Heart right ventricle (tissue), 16 donors: ENCODE measurements around the gene RAD51. TPM values are rescaled to one million over a fixed set of nuclear protein-coding genes. Genes with fewer than 3 reads are reported as not detected.

Source experiments
- ATAC-seq, 8 donors: fragments of 200-7000 bp; cut with Tn5 transposase; one replicate each; pipeline ENCODE4 v1.9.1; 2020; ENCODE audit warnings: mild to moderate bottlenecking in 8 of 8, moderate library complexity in 8 of 8, moderate number of reproducible peaks in 1 of 8
- DNase-seq, 2 donors: peaks; one replicate each; pipeline ENCODE4 v3.0.0-alpha.2; 2020
- H3K27ac ChIP-seq, 10 donors: fragments of 200-600 bp; sonication (generic) in 2 of 10; one replicate each; pipeline versions ENCODE4 v1.5.0 to v1.8.0; 2020 to 2022; ENCODE audit warnings: mild to moderate bottlenecking in 3 of 10
- H3K27me3 ChIP-seq, 7 donors: fragments of 200-600 bp; one replicate each; pipeline ENCODE4 v1.8.0; 2021 to 2022; ENCODE audit warnings: mild to moderate bottlenecking in 2 of 7
- H3K36me3 ChIP-seq, 9 donors: fragments of 200-600 bp; sonication (generic) in 1 of 9; one replicate each; pipeline versions ENCODE4 v1.5.0 to v1.8.0; 2020 to 2022; ENCODE audit warnings: mild to moderate bottlenecking in 2 of 9
- H3K4me1 ChIP-seq, 9 donors: fragments of 200-600 bp; sonication (generic) in 1 of 9; one replicate each; pipeline versions ENCODE4 v1.5.0 to v1.8.0; 2020 to 2022; ENCODE audit warnings: mild to moderate bottlenecking in 4 of 9
- H3K4me3 ChIP-seq, 10 donors: fragments of 200-600 bp; sonication (generic) in 2 of 10; one replicate each; pipeline versions ENCODE4 v1.5.0 to v1.8.0; 2020 to 2022; ENCODE audit warnings: mild to moderate bottlenecking in 7 of 10, moderate library complexity in 2 of 10
- H3K9me3 ChIP-seq, 11 donors: fragments of 200-600 bp in 10 of 11; sonication (generic) in 2 of 11; one replicate each; pipeline versions ENCODE4 v1.5.0 to v1.8.0; 2013 to 2022; ENCODE audit warnings: mild to moderate bottlenecking in 2 of 11, control low read depth in 1 of 11, moderate library complexity in 1 of 11
- CTCF ChIP-seq, 9 donors: fragments of 200-600 bp; sonication (generic) in 2 of 9; IDR thresholded peaks; one replicate each; pipeline versions ENCODE4 v1.5.0 to v1.8.0; 2021 to 2022; ENCODE audit warnings: antibody characterized with exemption in 9 of 9, mild to moderate bottlenecking in 5 of 9, moderate library complexity in 1 of 9
- WGBS, 2 donors: extraction: QIAGEN DNeasy Blood & Tissue Kit; methylation state at CpG; one replicate each; pipeline ENCODE4 v1.1.7; 2013; ENCODE audit warnings: inconsistent platforms in 1 of 2; 5-methylcytosine and 5-hydroxymethylcytosine counted together
- intact Hi-C, 10 donors: fragments of 100-400 bp; cut with DNase I; formaldehyde crosslinking; loops; one replicate each; pipeline versions ENCODE4 v1.11.1 to v1.14.2; 2022
- polyA plus RNA-seq, 2 donors: library from polyadenylated mRNA; stranded (reverse); fragments of 200-250 nt; gene quantifications; one replicate each; pipeline ENCODE4 v1.2.3, GENCODE V29; 2013
- total RNA-seq, 10 donors: library from RNA; stranded (reverse); fragmentation: NEBNext Ultra II Directional in 3 of 10; extraction: Animal tissue kit (Norgen Biotek cat#: 25700) in 3 of 10; gene quantifications; one replicate each; pipeline versions ENCODE4 v1.2.1 to v1.2.4, GENCODE V29; 2021 to 2023
- donor health status: Arrhythmogenic right ventricular cardiomyopathy.
- donor health status: ischemic (EF 13 %, LVEDD 7.1; RV severe dilation, severe dysfunction).
- donor health status: healthy with polysubstance abuse.
- donor health status: DM: no; HTN: yes; CAD: no.
- donor health status: DM: no; HTN: no; CAD: no.
- donor health status: ischemic (EF 25% LVEDD 6.9; RV normal size, moderate dysfunction).
- donor health status: ischemic (EF 25% LVEDD 5.7; RV mildly dilated, moderate dysfunction).
- donor health status: healthy.
- donor health status: DM: yes; HTN: yes; CAD: no.
- donor health status: Ischemic cardiomyopathy.
- donor health status: ischemic (EF 35%, LVEDD 5.7; RV mildly dilated, moderate dysfunction).
- donor health status: nonischemic (EF 11% LVEDD 7.7; RV severe dilation, severe dysfunction).
- donor health status: DM: yes; HTN: yes; CAD: no.
- donor health status: PGD.
- donor health status: ischemic (EF 29% LVEDD 5.4; RV normal size, mild dysfunction).
- donor health status: nonischemic (EF 23%, LVEDD 6.1; RV moderate dilation, normal function).

RAD51 gene
- total and polyA plus RNA-seq, 12 donors, result 0.30 to 3.6 (median 0.61) TPM; not detected in 1

- intact Hi-C loops, result no loop called here
- 78 to 82% methylated on average over 20 to 21 of the region's 21 CpGs for WGBS, 2 donors
- no peak overlapping the region for H3K4me3 ChIP-seq
- peaks cover 0 to 42% (median 24%) of the 10 kb centered on the region in 9 donors for H3K4me1 ChIP-seq
- no peak for DNase-seq
- no peaks in the 10 kb centered on the region for H3K9me3 ChIP-seq
- H3K36me3 ChIP-seq, result peaks cover 0 to 58% (median 15%) of the 10 kb centered on the region in 9 donors
- TF ChIP-seq CTCF (IDR thresholded peaks at IDR 0.05), result no peak
- no peaks in the 10 kb centered on the region for H3K27me3 ChIP-seq
- peak overlapping the region in 6 of 10 donors; percentile 9 to 44 (median 26) for H3K27ac ChIP-seq
- peak in 1 of 8 donors; percentile 1 for ATAC-seq
Measured at GRCh38 chr15:40768521-40769273, 73.7 kb downstream of the RAD51 start.

GRCh38 chr15:40769274-40770146, 74.5 kb downstream of the RAD51 start, which contains the start of gene C15orf62:
C15orf62 (plus strand) TSS chr15:40769980; CDS start chr15:40770496, 516 bp downstream.
- no peak for DNase-seq
- TF ChIP-seq CTCF (IDR thresholded peaks at IDR 0.05), result no peak
- WGBS, 2 donors, result 66 to 68% methylated on average over 28 of the region's 28 CpGs
- Histone ChIP-seq H3K9me3 (no peaks in the 10 kb centered on the region), H3K36me3 (peaks cover 0 to 66% (median 23%) of the 10 kb centered on the region in 9 donors), H3K27me3 (no peaks in the 10 kb centered on the region), H3K27ac (peak within 1 kb of the TSS in 8 of 10 donors; percentile 7 to 44 (median 18)), H3K4me3 (no peak within 1 kb of the TSS), H3K4me1 (peaks cover 0 to 34% (median 16%) of the 10 kb centered on the region in 9 donors)
- intact Hi-C loops, result loop anchor here in 1 of 10 donors (10.0 kb wide), 1 partner anchor 95 kb away; no protein-coding TSS in a partner anchor
- ATAC-seq, result peak in 2 of 8 donors; percentile 8 to 15

- Histone ChIP-seq H3K27ac (peak overlapping the region in 4 of 10 donors; percentile 7 to 35 (median 20)), H3K36me3 (peaks cover 0 to 74% (median 31%) of the 10 kb centered on the region in 9 donors), H3K4me3 (no peak overlapping the region), H3K27me3 (no peaks in the 10 kb centered on the region), H3K4me1 (peaks cover 0 to 27% (median 10%) of the 10 kb centered on the region in 9 donors), H3K9me3 (no peaks in the 10 kb centered on the region)
- DNase-seq, result no peak
- no peak for ATAC-seq
- WGBS, 2 donors, result 83 to 88% methylated on average over 17 of the region's 17 CpGs
- intact Hi-C loops, result loop anchor here in 1 of 10 donors (10.0 kb wide), 1 partner anchor 95 kb away; no protein-coding TSS in a partner anchor
- TF ChIP-seq CTCF (IDR thresholded peaks at IDR 0.05), result no peak
Measured at GRCh38 chr15:40770147-40770721, 75.3 kb downstream of the RAD51 start.

GRCh38 chr15:40771242-40771641, 76.3 kb downstream of the RAD51 start:
- H3K9me3 ChIP-seq, result no peaks in the 10 kb centered on the region
- intact Hi-C loops, result loop anchor here in 1 of 10 donors (10.0 kb wide), 1 partner anchor 96 kb away; no protein-coding TSS in a partner anchor
- no peak for ATAC-seq
- 93 to 96% methylated on average over 5 of the region's 5 CpGs for WGBS, 2 donors
- no peak for DNase-seq
- H3K27ac ChIP-seq, result no peak overlapping the region
- TF ChIP-seq CTCF (IDR thresholded peaks at IDR 0.05), result no peak
- H3K36me3 ChIP-seq, result peaks cover 0 to 84% (median 41%) of the 10 kb centered on the region in 9 donors
- H3K27me3 ChIP-seq, result no peaks in the 10 kb centered on the region
- peaks cover 0 to 24% (median 10%) of the 10 kb centered on the region in 9 donors for H3K4me1 ChIP-seq
- H3K4me3 ChIP-seq, result no peak overlapping the region
